H7 (cell line): ENCODE measurements around the gene ACP1. TPM values are rescaled to one million over a fixed set of nuclear protein-coding genes. Genes with fewer than 3 reads are reported as not detected.
A peak's percentile ranks its signal among the peaks of the same experiment; 100 is the strongest.

Experiments used
- DNase-seq: peaks from one replicate; pipeline ENCODE4 v3.0.0; 2012
- H3K27me3 ChIP-seq: 2 replicates; pipeline ENCODE4 v1.6.0; 2011; ENCODE audit warnings: mild to moderate bottlenecking, low read length; ENCODE audit not compliant: control insufficient read depth, insufficient read depth
- H3K36me3 ChIP-seq: replicated peaks from 2 replicates; pipeline ENCODE4 v1.5.1; 2011; ENCODE audit warnings: low read length; ENCODE audit not compliant: control insufficient read depth, insufficient read depth
- H3K4me3 ChIP-seq: 2 replicates; pipeline ENCODE4 v1.5.1; 2011; ENCODE audit warnings: low read depth, mild to moderate bottlenecking, control low read depth, low read length, moderate library complexity; ENCODE audit not compliant: insufficient read depth
- total RNA-seq: library from RNA; depleted of rRNA; stranded (reverse); fragments of >200 nt; shearing (Covaris generic); gene quantifications from 2 replicates; pipeline ENCODE4 v1.2.3, GENCODE V29; 2014

The ACP1 gene
- total RNA-seq, 1 experiment from 2014 or later: 138 TPM

DNA sequence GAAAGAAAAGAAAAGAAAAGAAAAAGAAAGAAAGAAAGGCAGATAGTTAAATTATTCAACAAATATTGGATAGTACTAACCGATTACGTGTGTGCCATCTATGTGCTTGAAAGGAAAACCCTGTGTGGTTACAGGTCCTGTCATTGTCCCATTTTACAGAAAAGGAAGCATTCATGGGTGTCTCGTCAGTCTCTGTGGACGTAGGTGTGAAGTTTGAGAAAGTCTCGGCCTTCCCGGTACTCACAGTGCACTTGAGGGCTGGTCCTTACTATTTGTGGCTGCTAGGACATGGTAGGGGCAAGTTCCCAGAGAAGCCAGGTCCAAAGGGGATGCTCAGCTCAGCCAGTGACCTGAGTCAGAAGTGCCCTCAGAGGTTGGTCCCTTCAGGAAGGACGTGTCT is 20.2 kb upstream of the ACP1 start:
- Histone ChIP-seq H3K36me3 (peaks cover 4% of the 10 kb centered on the region), H3K27me3 (no peaks in the 10 kb centered on the region), H3K4me3 (no peak overlapping the region)
- DNase-seq: no peak

- H3K4me3 ChIP-seq: no peak overlapping the region
- peak; percentile 55 for DNase-seq
These were observed 18.1 kb upstream of the ACP1 start for GRCh38 chr2:246489-247144.

GRCh38 chr2:248724-249123 is 16.0 kb upstream of the ACP1 start:
- H3K36me3 ChIP-seq: peaks cover 4% of the 10 kb centered on the region
- no peak for DNase-seq
- no peak overlapping the region for H3K4me3 ChIP-seq
- no peaks in the 10 kb centered on the region for H3K27me3 ChIP-seq

More at GRCh38 chr2:246489-247144, 18.1 kb upstream of the ACP1 start:
- Histone ChIP-seq H3K36me3 (peaks cover 4% of the 10 kb centered on the region), H3K27me3 (no peaks in the 10 kb centered on the region)

GRCh38 chr2:249538-250042 is 15.2 kb upstream of the ACP1 start:
- H3K4me3 ChIP-seq: no peak overlapping the region
- no peaks in the 10 kb centered on the region for H3K27me3 ChIP-seq
- DNase-seq: no peak
- peaks cover 3% of the 10 kb centered on the region for H3K36me3 ChIP-seq

- no peaks in the 10 kb centered on the region for H3K27me3 ChIP-seq
- H3K4me3 ChIP-seq: no peak overlapping the region
- H3K36me3 ChIP-seq: no peaks in the 10 kb centered on the region; the same call in 1 of the 2 replicates
- DNase-seq: no peak
These were observed 12.6 kb upstream of the ACP1 start for GRCh38 chr2:252001-252602.

DNA sequence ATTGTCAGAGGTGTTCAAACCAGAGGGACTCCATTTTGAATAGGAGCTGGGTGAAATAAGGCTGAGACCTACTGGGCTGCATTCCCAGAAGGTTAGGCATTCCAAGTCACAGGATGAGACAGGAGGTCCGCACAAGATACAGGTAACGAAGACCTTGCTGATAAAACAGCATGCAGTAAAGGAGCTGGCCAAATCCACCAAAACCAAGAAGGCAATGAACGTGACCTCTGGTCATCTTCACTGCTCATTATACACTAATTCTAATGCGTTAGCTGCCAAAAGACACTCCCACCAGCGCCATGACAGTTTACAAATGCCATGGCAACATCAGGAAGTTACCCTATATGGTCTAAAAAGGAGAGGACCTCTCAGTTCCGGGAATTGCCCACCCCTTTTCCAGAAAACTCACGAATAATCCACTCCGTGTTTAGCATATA is 11.5 kb upstream of the ACP1 start:
- DNase-seq: no peak
- H3K36me3 ChIP-seq: no peaks in the 10 kb centered on the region; the same call in 1 of the 2 replicates
- H3K4me3 ChIP-seq: no peak overlapping the region
- H3K27me3 ChIP-seq: no peaks in the 10 kb centered on the region

- Histone ChIP-seq H3K4me3 (no peak overlapping the region), H3K36me3 (no peaks in the 10 kb centered on the region; the same call in 1 of the 2 replicates), H3K27me3 (no peaks in the 10 kb centered on the region)
- no peak for DNase-seq
These were observed 10.5 kb upstream of the ACP1 start for GRCh38 chr2:254241-254640.

DNA sequence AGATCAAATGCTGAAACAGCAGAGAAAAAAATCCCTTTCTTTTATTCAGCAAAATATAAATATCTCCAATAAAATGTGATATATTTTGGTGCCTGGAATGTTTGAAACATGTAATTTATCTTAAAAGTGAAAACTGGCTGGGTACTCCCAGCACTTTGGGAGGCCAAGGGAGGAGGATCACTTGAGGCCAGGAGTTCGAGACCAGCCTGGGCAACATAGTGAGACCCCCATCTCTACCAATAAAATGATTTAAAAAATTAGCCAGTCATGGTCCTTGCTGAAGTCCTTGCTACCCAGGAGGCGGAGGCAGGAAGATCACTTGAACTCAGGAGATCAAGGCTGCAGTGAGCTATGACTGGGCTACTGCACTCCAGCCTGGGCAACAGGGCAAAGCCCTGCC is 9.6 kb upstream of the ACP1 start:
- Histone ChIP-seq H3K27me3 (no peaks in the 10 kb centered on the region), H3K4me3 (no peak overlapping the region), H3K36me3 (no peaks in the 10 kb centered on the region)
- DNase-seq: no peak

- H3K36me3 ChIP-seq: no peaks in the 10 kb centered on the region
- no peak overlapping the region for H3K4me3 ChIP-seq
- no peaks in the 10 kb centered on the region for H3K27me3 ChIP-seq
- DNase-seq: no peak
These were observed 8.7 kb upstream of the ACP1 start for GRCh38 chr2:256094-256493.

DNA sequence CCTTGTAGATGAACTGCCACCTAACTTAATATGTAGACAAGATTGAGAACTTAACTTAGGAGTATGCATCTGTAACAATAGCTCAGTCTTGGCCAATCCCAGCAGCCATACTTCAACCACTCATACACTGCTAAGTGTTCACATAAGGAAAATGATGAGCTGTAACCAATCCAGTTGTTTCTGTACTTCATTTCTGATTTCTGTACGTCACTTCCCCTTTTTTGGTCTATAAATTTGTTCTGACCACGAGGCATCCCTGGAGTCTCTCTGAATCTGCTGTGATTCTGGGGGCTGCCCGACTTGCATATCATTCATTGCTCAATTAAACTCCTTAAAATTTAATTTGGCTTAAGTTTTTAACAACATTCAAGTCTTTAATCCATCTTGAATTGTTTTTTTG is 7.3 kb upstream of the ACP1 start:
- no peak for DNase-seq
- no peaks in the 10 kb centered on the region for H3K27me3 ChIP-seq
- no peaks in the 10 kb centered on the region for H3K36me3 ChIP-seq
- H3K4me3 ChIP-seq: no peak overlapping the region

DNA sequence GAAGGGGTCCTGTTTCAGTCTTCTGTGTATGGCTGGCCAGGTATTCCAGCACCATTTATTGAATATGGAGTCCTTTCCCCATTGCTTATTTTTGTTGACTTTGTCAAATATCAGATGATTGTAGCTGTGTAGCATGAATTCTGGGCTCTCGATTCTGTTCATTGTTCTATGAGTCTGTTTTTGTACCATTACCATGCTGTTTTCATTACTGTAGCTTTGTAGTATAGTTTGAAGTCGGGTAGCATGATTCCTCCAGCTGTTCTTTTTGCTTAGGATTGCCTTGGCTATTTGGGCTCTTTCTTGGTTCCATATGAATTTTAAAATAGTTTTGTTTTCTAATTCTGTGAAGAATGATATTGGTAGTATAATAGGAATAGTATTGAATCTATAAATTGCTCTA is 6.9 kb upstream of the ACP1 start:
- Histone ChIP-seq H3K4me3 (no peak overlapping the region), H3K27me3 (no peaks in the 10 kb centered on the region), H3K36me3 (no peaks in the 10 kb centered on the region)
- no peak for DNase-seq

GRCh38 chr2:258933-259332 is 5.8 kb upstream of the ACP1 start:
- Histone ChIP-seq H3K4me3 (no peak overlapping the region), H3K36me3 (no peaks in the 10 kb centered on the region), H3K27me3 (peaks cover 6% of the 10 kb centered on the region)
- no peak for DNase-seq

DNA sequence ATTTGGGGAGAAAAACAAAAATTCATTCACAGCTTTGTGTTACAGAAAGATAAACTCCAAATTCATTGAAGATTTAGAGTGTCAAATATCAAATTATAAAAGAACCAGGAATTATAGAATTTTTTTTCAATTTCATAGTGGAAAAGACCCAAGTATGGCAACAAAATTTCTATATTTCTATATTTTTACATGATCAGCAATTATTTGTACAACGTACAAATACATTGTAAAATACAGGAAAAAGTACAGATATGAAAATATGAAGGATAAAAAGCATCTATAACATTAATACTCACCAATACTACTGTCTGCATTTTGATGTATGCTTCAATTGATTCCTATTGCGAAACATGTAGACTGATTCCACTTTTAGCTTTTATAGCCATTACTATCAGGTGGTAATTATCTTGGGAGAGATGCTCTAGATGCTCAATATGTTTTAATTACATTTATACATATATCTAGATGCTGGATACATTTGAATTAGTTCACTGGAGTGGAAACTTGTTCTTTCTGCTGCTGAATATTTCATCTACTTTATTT is 4.9 kb upstream of the ACP1 start:
- Histone ChIP-seq H3K27me3 (peaks cover 9% of the 10 kb centered on the region), H3K4me3 (no peak overlapping the region), H3K36me3 (no peaks in the 10 kb centered on the region)
- no peak for DNase-seq

DNA sequence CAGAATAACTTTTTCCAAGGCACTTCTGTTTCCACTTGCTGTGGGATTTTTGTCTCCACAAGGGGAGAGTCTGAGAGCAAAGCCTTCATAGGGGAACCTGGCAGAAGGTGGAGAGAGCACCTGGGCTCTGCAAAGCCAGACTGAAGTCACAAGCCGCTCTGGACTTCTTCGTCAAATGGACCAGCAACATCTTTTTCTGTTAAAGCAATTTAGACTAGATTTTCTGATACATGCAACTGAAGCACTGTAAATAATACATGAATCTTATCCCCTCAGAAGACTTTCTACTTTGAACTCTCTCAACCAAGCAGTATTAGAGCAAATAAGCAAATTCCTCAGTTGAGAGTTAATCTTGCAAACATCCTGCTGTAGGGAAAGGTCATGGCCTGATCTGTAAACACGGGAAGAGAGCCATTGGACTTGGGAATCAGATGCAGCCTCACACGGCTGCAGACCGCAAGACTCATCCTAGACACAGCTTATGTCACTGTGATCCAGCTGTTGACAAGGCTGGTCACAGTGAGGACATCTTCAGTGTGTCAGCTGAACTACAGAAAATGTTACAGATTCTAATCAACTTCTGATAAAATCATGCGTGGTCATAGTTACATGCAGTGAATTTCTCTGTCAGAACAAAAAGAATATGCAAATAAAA is 4.1 kb upstream of the ACP1 start:
- H3K36me3 ChIP-seq: no peaks in the 10 kb centered on the region
- peaks cover 9% of the 10 kb centered on the region for H3K27me3 ChIP-seq
- H3K4me3 ChIP-seq: no peak overlapping the region
- DNase-seq: no peak

DNA sequence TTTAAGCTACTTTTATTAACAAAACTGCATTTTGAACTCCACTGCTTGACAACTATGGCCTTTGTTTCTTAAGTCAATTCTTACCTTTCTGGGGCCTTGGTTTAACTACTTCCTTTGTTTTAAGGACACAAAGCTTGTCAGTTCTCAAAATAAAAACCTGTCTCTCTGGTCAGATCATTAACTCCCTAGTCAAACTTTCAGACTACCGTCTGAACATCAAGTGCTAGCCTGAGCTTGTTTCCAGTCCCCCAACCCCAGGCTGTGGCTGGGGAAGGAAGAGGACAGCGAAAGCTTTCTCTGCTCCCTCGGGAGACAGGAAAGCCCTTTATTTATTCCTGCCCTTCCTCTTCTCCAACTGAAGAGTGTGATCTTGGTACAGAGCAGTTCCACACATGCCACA is 2.6 kb upstream of the ACP1 start:
- Histone ChIP-seq H3K27me3 (peaks cover 9% of the 10 kb centered on the region), H3K4me3 (no peak overlapping the region), H3K36me3 (no peaks in the 10 kb centered on the region)
- DNase-seq: no peak
